HG03565 (cell line): ENCODE data around the gene SH3TC1.

Experiments
- ATAC-seq: cut with Tn5 transposase; IDR thresholded peaks from one replicate; pipeline ENCODE4 v1.9.1; 2021; ENCODE audit warnings: mild to moderate bottlenecking, moderate library complexity; ENCODE audit not compliant: unreplicated experiment

The SH3TC1 gene

DNA sequence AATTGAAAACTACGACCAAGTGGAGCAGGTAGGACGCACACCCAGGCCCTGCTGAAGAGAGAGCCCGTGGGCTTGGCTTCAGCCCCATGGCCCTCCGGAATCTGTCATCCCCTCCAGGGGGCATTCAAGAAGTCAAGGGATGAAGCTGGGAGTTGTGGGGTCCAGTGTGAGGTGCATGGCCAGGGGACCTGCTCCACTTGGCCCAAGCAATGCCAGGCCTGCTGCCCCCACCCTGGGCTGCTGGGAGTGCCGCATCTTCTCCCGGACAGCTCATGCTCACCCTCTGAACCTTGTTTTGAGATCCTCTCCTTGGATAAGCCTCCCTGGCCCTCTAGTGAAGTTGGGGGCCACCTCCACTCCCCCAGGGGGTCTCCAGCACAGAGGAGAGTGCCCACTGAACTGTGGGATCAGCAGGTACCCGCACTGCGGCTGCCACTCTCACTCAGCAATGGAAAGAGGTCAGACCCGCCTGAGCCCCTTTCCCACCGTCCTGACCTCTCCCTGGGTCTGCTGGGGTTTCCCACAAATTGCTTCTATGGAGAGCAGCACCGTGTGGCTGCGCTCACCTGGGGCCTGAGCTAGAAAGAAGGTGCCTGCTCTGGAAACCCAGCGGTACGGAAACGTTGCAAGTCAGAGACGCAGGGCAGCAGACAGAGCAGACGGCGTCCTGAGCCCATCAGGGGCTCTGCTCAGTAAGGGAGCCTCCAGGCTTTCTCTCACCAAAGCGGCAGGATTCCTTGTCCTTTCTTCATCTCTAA is 35.5 kb upstream of the SH3TC1 start:
- ATAC-seq: no peak

DNA sequence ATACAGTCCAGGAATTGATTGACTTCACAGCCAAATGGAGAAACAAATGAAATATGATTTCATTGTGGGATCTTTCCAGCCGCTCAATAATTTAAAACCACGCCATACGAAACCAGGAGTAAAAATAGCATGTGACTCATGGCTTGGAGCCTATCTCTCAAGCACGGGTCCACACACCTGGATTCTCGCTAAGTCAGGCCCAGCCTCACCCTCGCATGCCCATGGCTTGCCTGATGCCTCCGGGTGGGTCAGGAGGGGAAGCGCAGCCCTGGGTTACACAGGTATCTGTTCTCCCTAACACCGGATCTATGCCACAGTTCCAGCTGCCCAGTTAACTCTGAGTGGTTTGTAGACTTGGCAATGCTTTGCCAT is 34.9 kb upstream of the SH3TC1 start:
- ATAC-seq: no peak

DNA sequence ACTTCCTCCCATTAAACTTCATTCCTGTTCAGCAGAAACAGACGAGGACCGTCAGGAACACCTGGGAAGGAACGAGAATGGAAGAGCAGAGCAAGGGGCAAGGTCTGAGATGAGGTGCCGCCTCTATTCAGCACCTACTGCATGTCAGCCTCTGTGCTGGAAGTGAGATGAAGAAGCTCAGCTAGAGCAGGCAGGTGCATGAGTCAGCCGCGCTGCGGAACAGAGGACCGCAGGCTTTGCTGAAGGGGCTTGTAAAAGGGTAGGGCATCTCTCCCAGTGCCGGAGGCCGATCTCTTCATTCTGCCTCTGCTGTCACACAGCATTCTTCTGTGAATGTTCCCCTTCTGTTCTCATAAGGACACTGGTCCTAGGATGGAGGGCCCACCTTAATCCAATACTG is 34.4 kb upstream of the SH3TC1 start:
- ATAC-seq: no peak

DNA sequence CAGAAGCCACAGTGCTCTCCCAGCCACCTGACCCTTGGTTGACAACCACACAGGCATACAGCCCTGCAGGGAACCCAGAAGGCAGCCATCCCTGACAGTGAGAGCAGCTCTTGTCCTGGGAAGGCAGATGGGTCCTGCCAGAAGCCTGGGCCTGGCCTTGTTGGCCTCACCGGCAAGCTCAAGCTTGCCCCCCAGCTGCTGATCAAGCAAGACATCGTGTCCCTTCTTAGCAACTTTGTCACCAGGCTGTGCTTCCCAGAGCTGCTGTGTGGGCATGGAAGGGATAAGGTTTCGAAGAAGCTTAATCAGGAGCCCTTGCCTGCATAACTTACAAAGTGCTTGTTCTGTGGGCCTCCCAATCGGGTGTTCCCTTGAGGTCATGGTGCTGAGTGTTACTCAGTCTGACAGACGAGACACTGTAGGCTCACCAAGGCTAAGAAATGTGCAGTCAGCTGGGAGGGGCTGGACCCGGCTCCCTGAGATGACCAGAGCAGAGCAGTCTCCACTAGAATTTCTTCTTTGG is 33.7 kb upstream of the SH3TC1 start:
- no peak for ATAC-seq

DNA sequence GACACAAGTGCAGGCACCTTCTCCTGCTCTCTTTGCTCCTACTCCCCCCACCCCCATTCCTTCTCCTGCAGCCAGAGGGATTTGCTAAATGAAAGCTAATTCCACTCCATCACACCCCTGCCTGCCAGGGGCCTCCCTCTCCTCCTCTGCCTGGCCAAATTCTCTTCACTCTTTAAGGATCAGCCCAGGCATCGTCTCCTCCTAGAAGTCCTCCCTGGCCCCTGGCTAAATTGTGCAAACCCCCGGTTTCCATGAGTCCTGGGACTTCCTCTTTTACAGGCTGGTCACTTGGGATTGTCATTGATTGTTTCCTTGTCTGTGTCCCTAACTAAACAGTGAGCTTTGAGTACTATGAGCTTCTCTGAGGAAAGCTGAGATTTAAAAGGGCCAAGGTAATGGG is 31.8 kb upstream of the SH3TC1 start:
- no peak for ATAC-seq

DNA sequence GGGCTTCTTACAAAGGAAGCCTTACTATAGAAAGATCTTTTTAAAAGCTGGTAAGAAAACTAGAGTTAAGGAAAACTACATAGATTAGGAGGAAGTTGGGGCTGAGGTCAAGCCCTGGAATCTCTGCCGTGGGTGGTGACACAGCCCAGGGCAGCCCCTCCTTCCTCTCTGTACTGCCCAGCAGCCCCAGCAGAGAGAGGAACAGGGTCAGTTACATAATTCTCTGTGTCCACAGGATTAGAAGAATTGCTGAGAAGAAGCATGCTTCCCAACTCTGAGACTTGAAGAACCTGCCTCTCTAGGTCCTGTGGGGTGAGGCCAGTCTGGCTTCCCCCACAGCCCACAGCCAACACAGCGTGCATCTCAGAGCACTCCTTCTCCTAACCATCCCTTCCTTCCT is 31.3 kb upstream of the SH3TC1 start:
- ATAC-seq: no peak

DNA sequence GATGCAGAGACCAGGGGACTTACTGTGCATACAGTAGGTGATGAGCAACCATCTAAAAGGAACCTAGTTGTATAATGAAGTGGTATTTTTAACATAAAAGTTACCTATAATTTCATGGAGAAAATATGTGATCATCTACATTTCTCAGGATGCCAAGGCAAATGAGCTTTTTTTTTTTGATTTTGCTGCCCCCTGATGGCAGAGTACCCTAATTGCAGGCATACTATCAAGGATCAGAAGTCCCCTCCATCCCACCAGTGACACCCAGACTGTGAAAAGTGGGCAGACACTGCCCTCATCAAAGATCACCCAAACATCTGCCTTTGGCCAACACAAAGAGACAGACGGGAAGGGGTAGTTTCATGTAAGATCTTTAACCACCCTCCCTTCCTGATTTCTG is 30.9 kb upstream of the SH3TC1 start:
- ATAC-seq: no peak

DNA sequence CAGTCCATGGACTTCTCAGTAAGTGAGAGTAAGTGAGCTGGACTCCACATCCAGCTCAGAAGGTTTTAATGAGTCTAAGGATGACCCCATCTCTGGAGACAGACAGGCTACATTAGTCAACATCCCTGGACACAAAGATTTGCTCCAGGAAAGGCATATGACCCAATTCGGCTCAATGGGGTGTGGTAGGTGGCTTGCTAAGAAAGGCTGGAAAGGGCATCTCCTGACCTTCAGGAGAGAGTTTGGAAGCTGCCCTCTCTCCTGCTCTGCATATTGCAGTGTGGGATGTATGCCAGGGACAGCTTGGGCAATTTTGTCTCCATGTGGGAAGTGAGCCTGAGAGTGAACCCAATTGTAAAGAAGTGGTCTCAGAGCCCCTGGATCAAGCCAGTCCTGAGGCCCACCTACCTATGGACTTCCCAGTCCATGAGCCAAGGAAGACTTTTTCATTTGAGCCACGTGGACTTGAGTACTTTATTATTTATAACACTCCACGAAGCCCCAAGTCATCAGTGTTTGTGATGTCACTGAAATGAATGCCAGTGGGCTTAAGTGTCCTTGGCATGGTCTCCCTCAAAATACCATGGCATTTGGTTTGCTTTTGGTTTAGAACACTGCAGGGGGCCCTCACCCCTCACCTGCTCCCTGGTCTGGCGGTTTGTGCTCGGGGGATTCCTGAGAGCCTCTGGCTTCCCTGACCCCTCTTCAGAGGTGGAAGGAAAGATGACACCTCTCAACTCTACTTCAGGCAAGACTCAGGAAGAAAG is 30.1 kb upstream of the SH3TC1 start:
- ATAC-seq: no peak

DNA sequence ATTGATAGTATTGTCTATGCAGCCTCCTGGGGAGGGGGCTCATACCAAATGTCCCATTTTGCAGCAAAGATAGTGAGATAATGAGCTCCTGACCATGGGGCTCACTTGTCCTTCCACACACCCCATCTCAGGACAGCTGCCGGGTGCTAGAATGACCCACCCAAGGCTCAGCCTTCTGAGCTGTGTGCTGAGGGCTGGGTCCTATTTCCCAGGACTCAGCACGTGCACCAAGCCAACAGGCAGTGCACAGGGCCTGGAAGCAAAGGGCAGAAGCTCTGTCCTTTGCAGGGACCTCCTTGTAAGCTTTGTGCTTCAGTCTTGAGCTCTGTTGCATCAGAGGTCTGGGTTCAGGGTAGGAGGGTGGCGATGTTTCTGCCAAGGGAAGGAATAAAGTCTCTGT is 29.3 kb upstream of the SH3TC1 start:
- ATAC-seq: no peak

DNA sequence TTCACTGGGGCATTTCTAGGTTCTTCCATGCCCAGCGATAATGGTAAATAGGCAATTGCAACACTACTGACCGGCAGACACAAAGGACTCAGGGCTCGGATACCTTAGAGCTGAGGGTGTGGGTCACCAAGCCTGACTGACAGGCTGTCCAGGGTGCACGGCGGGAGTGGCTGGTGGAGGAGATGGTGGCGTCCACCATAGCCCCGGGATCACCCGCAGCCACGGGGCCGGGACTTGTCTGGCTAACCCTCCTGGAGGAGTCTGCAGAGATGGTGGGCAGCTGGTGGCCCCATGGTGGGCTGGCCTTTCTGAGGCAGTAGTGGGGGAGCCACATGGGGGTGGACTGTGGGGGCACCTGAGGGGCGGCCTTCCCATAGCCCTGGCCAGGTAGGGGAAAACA is 28.7 kb upstream of the SH3TC1 start:
- ATAC-seq: no peak

DNA sequence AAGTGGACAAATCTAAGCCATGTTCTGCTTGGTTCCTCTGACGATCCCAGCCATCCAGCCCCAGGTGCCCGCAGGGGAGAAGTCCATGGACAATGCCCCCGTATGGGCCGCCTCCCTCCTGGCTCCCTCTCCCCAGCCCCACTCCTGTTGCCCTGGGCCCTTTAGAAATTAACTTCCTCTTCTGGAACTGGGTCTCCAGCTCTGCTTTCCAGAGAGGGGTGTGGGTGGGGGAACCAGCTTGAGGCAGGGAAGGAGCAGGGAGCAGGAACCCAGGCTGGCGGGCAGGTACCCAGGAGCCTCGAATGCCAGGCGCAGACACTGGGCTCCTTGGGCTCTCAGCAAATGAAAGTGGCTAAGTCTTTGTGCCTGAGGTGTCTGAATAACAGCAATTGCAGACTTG is 27.8 kb upstream of the SH3TC1 start:
- no peak for ATAC-seq

DNA sequence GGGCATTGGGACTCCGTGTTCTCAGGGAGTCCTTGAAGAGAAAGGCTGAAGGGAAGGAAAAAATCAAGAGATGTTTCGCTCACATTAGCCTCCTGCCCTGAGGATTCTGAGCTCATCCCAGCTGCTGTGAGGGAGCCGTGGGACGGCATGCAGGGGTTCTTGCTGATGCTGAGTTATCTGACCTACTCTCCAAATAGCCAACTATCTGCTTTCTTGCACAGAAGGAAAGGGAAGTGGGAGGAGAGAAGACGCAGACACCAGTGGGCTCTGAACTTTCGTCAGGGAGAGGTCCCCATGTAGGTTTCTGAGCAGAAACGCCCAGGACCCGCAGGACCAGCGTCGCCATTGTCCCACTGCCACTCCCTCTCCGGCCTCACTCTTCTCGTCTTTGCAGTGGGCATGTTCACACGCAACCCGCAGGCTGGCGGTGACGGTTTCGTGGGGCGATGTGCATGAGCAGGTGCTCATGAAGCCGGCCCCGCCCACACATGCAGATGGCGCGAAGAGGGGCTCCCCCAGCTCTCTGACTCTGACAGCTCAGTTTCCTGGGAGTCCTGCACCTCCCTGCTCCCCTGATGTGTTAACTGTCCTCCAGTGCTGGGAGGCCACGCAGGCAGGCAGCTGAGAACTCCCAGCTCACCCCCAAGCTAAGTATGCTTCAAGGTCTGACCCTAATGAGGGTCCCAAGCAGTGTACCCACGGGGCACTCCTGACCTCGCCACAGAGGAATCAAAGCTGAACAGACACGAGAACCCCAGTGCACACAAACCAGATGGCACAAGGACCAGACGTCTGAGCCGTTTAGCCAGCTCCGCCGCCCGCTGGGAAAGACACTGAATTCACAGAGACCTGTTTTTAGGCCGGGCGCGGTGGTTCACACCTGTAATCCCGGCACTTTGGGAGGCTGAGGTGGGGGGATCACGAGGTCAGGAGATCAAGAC is 26.8 kb upstream of the SH3TC1 start:
- ATAC-seq: peak; percentile 43

DNA sequence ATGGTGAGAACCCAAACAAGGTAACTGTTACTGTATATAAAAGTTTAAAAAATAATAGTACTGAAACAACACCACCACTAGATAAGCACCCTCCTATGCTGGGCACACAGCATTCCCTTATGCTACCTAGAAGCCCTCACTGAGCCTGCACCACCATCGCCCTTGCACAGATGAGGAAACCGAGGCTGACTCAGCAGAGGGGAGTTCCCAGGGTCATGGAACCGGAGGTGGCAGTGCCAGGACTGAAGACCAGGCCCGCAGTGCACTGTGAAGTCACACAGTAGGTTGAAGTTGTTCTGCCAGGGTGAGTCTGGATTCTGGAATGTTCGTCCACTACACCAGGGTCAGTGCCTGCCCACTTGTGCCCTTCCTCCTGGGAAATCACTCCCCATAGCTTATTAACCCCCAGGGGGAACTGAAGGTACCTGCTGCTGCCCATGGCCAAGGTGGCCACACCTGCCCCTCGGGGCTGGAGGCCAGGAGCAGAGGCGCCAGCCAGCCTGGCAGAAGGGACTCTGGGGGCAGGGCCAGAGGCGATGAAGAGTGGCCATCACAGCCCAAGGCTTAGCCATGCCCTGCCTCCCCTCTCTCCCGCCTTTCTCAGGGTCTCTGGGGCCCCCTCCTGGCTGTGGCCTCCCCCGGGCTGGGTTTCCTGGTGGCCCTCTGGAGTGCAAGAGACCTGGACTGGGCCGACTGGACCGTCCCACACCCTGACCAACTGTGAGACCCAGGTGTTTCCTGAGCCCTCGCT is 25.4 kb upstream of the SH3TC1 start:
- no peak for ATAC-seq

DNA sequence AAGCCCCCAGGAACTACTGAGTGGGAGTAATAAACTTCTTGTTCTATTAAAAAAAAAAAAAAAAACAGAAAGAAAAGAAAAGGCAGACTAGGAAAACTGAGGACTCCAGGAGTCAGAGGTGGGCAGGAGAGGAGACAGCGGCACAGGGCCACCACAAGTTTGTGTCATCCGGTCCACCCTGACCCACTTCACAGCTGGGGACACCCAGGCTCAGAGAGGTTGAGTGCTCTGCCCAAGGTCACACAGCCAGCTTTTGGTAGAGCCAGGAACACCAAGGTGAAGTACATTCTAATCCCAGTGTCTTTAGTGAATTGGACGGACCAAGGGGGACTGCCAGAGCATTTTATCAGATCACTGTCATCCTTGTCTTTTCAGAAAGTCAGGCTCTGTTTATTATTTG is 24.1 kb upstream of the SH3TC1 start:
- no peak for ATAC-seq

DNA sequence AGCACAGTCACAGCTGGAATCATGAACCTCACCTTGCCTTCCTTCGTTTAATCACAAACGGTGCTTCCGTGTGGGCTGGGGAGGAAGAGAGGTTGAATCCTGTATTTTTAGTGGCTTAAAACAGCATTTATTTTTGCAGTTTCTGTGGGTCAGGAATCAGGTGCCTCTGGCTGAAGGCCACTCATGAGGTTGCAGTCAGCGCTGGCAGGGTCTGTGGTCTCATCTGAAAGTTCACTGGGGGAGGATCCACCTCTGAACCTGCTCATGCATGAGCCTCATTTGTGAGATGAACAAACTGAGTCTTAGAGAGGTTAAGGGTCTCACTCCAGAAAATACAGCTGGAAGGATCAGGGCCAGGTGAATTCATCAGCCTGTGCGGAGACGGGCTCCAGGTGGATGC is 23.4 kb upstream of the SH3TC1 start:
- ATAC-seq: no peak

DNA sequence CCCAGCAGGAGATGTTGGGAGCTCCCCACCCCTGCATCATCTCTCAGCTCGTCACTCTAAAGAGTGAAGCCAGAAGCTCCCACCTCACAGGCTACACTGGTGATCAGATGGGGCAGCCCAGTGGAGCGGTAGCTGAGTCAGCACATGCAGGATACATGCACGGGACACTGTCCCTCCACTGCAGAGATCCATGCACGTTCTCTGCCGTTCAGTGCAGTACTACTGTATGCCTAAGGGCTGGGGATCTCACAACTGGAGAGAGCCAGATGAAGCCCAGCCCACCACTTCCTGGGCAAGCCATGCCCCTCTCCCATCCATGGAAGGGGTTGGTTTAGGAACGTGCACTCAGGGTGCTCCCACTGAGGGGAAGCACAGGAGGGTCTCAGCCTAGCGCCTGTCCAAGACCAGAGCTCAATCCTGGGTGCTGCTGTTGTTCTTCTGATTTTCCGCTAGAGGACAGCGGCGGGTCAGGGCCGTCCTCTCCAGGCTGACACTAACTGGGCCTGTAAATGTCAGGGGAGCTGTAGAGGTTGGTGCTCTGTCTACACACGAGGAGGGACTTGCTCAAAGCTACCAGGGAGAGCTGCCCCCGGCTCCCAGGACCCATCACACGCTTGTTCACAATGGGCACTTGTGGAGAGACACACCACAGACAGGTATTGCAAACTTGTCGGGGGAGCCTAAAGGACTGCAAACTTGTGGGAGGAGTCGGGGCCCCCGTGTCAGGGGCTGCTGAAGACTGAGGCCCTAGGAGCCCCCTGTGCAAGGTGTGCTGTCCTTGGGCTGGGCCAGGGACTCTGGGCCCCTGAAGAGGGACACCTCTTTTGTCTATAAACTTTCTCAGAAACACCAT is 22.3 kb upstream of the SH3TC1 start:
- peak; percentile 63 for ATAC-seq

DNA sequence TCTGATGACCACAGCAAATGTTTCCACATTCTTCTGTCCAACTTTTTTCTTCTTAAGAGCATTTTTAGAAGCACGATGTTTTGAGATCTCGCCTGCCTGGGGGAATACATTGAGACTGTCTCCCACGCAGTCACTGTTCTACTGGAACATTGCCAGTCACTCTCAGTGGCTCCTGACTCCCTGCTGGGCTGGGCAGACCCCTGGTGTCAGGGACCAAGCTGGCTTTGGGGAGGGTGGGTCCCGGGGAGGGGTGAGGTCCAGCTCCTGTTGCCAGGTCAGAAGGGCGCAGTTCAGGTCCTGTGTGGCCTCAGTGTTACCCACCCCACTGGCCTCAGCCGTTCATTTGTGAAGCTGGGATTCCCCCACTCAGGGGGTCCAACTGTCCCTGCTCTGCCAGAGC is 21.5 kb upstream of the SH3TC1 start:
- ATAC-seq: no peak

DNA sequence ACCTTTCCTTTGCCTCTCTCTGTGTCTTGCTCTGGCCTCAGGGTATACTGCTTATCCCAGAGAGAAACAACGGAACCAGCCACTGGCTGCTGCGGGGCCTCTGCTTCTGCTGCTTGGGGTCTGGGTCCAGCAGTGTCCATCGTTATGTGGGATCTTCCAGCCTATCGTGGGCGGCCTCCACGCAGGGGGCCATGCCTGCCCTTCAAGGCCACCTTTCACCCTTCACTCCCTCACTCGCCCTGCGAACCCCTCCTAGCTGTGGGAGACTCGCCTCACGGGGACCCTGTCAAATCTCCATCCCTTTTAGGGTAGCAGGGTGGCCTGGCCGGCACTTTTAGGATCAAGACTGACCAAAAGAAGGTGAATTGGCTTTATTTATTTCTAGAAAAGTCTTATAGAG is 21.1 kb upstream of the SH3TC1 start:
- no peak for ATAC-seq

DNA sequence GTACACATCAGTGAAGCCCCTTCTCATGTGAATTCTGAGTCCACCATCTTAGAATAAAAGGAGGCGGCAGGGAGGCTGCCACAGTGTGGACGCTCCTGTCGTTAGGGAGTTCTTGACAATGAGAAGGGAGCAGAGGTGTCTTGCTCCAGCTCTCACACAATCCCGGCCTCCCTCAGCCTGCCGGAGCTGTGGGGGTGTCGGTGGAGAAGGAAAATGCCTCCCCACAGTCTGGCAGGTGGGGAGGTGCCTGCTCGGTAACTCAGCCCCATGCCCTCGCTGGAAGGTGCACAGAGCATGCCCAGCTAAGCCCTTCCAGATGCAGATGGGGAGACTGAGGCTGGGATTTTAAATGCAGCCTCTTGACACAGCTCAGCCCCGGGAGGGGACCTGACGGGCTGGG is 20.0 kb upstream of the SH3TC1 start:
- no peak for ATAC-seq

DNA sequence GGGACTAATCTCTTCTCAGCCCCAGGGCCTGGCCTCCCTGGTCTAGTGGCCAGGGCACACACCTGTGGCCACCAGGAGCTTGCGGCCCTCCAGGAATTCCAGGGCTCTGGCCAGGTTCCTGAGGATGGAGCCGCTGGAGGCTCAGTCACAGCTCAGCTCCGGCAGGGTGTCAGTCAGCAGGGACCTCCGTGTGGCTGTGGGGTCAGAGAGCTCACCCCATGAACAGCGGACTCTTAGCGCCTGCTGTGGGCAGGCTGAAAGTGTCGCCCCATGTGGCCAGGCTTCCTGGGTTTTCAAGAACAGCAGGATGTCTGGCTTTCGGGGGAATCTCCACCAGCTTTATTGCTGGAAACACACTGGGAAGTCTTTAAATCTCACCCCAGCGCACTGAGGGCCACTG is 19.3 kb upstream of the SH3TC1 start:
- no peak for ATAC-seq
